ENCODE measurements around the gene FCER1G. TPM values are rescaled to one million over a fixed set of nuclear protein-coding genes. Genes with fewer than 3 reads are reported as not detected.

FCER1G gene
- total and polyA plus RNA-seq, 4 donors = 14.5 to 18.7 (median 16.7) TPM

DNA sequence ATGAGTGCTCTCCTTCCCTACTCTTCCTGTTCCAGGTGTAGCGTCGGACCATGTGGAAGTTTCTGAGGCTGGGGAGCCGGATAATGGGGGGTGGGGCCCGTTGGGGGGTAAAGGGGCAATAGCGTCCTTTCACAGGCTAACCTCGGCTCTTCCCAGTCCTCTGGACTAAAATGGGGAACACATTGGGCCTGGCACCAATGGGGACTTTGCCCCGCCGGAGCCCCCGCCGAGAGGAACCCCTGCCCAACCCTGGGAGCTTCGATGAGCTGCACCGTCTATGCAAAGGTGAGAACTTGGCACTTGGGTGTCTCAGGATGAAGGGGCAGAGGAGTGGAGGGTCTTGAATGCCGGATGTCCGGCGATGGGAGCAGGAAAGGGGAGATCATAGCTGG lies 11.2 kb downstream of the FCER1G start:
- Histone ChIP-seq H3K4me1 (ENCODE audit: control insufficient read depth, insufficient read depth, low read length) (peaks cover 27% of the 10 kb centered on the region), H3K4me3 (ENCODE audit: low read depth, low read length) (peak overlapping the region; percentile 78), H3K9me3 (ENCODE audit: control insufficient read depth, insufficient read depth, low read length) (no peaks in the 10 kb centered on the region), H3K36me3 (ENCODE audit: control insufficient read depth, insufficient read depth, low read length) (peaks cover 36% of the 10 kb centered on the region), H3K27me3 (ENCODE audit: control insufficient read depth, insufficient read depth, low read length) (no peaks in the 10 kb centered on the region), H3K27ac (ENCODE audit: low read depth, low read length) (peak overlapping the region; percentile 68)
- DNase-seq (ENCODE audit: low read depth in 4 of 6, low spot score in 6 of 6) = peak in 1 of 6 donors; percentile 35
- WGBS (ENCODE audit: insufficient coverage) = 4% methylated on average over 9 of the region's 15 CpGs

DNA sequence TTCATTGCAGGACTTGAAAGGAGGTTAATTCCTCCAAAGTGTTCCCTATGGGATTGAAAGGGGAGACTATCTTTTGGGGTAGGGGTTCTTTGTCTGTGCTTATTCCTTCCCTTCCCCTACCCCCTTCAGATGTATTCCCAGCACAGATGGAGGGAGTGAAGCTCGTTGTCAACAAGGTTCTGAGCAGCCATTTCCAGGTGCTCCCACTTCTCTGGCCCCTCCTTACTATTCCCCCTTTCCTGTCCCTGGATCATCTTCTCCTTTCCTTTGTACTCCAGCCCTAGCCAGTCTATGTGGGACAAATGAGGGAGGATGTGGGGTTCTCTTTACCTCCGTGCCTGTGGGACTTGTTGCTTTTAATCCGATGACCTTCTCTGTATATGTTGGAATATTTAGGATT lies 11.7 kb downstream of the FCER1G start:
- 80% methylated on average over 2 of the region's 3 CpGs for WGBS (ENCODE audit: insufficient coverage)
- H3K27ac ChIP-seq (ENCODE audit: low read depth, low read length) = peak overlapping the region; percentile 44

DNA sequence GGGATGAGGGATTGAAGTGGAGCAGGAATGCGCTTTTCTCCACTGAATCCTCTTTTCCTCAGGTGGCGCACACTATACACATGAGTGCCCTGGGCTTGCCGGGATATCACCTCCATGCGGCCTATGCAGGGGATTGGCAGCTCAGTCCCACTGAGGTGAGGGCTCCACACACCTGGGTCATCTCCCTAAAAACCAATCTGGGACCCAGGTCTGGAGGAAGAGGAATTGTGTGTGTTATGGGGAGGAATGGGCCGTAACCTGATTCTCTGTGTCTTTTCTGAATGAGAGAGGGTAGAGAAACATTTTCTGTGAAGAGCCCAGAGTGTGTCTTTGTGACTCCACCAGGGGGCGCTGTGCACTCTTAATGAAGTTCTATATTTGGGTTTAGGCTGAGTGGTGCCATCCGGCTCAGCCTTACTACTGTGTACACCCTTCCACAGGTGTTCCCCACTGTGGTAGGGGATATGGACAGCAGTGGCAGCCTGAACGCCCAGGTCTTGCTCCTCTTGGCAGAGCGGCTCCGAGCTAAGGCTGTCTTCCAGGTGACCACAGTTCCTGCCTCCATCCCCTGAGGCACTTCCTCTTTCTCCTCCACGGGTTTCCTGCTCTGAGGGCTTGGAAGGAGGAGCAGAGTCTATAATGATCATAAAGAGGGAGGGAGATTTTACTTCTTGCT lies 12.2 kb downstream of the FCER1G start:
- Histone ChIP-seq H3K36me3 (ENCODE audit: control insufficient read depth, insufficient read depth, low read length) (peaks cover 36% of the 10 kb centered on the region), H3K4me3 (ENCODE audit: low read depth, low read length) (peak overlapping the region; percentile 78), H3K27me3 (ENCODE audit: control insufficient read depth, insufficient read depth, low read length) (no peaks in the 10 kb centered on the region), H3K4me1 (ENCODE audit: control insufficient read depth, insufficient read depth, low read length) (peaks cover 27% of the 10 kb centered on the region), H3K27ac (ENCODE audit: low read depth, low read length) (peak overlapping the region; percentile 44), H3K9me3 (ENCODE audit: control insufficient read depth, insufficient read depth, low read length) (no peaks in the 10 kb centered on the region)
- peak; percentile 52 to 94 (median 70) for DNase-seq (ENCODE audit: low read depth in 4 of 6, low spot score in 6 of 6)
- 68% methylated on average over 8 of the region's 11 CpGs for WGBS (ENCODE audit: insufficient coverage)

More for the DNA sequence above, 11.7 kb downstream of the FCER1G start:
- peak in 2 of 6 donors; percentile 19 to 37 for DNase-seq (ENCODE audit: low read depth in 4 of 6, low spot score in 6 of 6)
- H3K36me3 ChIP-seq (ENCODE audit: control insufficient read depth, insufficient read depth, low read length) = peaks cover 36% of the 10 kb centered on the region
- H3K4me3 ChIP-seq (ENCODE audit: low read depth, low read length) = peak overlapping the region; percentile 78
- H3K4me1 ChIP-seq (ENCODE audit: control insufficient read depth, insufficient read depth, low read length) = peaks cover 27% of the 10 kb centered on the region
- H3K27me3 ChIP-seq (ENCODE audit: control insufficient read depth, insufficient read depth, low read length) = no peaks in the 10 kb centered on the region
- no peaks in the 10 kb centered on the region for H3K9me3 ChIP-seq (ENCODE audit: control insufficient read depth, insufficient read depth, low read length)

DNA sequence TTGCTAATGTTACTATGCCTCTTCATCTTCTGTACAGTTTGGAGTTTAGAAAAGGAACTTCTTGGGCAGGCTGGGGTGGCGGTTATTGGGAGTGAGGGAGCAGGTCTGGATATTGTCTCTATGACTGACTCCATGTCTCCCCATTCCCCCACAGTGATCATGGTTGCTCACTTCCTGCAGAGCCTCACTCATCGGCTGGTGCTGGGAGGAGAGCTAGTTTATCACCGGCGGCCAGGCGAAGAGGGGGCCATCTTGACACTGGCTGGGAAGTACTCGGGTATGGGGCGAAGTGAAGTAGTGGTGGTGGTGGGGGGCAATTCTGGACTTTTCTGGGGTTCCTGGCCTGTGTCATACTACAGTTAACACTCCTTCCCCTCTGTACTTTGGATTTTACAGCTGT lies 12.9 kb downstream of the FCER1G start:
- no peaks in the 10 kb centered on the region for H3K27me3 ChIP-seq (ENCODE audit: control insufficient read depth, insufficient read depth, low read length)
- peaks cover 36% of the 10 kb centered on the region for H3K36me3 ChIP-seq (ENCODE audit: control insufficient read depth, insufficient read depth, low read length)
- WGBS (ENCODE audit: insufficient coverage) = no CpG with 5 or more reads among the region's 7 CpGs
- no peak overlapping the region for H3K27ac ChIP-seq (ENCODE audit: low read depth, low read length)
- peaks cover 27% of the 10 kb centered on the region for H3K4me1 ChIP-seq (ENCODE audit: control insufficient read depth, insufficient read depth, low read length)
- DNase-seq (ENCODE audit: low read depth in 4 of 6, low spot score in 6 of 6) = no peak
- no peaks in the 10 kb centered on the region for H3K9me3 ChIP-seq (ENCODE audit: control insufficient read depth, insufficient read depth, low read length)
- H3K4me3 ChIP-seq (ENCODE audit: low read depth, low read length) = no peak overlapping the region

DNA sequence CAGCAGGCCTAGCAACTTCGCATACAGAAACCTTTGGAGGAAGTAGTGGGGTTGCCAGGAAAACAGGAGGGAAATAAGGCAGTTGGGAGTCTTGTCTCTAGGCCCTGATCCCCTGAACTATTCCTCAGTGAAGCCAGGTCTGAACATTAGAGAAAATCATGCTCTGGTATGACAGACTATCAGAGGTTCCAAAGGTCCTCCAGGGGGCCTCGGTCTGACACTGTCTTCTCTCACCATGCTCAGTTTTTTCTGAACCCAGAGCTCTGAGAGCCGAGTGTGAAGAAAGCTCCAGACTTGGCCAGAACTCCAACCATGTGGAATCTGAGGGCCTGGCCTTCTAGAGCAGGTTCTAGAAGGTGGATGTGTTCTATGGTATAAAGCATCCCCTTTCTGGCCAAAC lies 14.8 kb downstream of the FCER1G start:
- Histone ChIP-seq H3K4me3 (ENCODE audit: low read depth, low read length) (no peak overlapping the region), H3K36me3 (ENCODE audit: control insufficient read depth, insufficient read depth, low read length) (peaks cover 36% of the 10 kb centered on the region), H3K4me1 (ENCODE audit: control insufficient read depth, insufficient read depth, low read length) (peaks cover 27% of the 10 kb centered on the region), H3K9me3 (ENCODE audit: control insufficient read depth, insufficient read depth, low read length) (no peaks in the 10 kb centered on the region), H3K27ac (ENCODE audit: low read depth, low read length) (no peak overlapping the region), H3K27me3 (ENCODE audit: control insufficient read depth, insufficient read depth, low read length) (no peaks in the 10 kb centered on the region)
- DNase-seq (ENCODE audit: low read depth in 4 of 6, low spot score in 6 of 6) = no peak
- WGBS (ENCODE audit: insufficient coverage) = 87% methylated on average over 3 of the region's 3 CpGs

DNA sequence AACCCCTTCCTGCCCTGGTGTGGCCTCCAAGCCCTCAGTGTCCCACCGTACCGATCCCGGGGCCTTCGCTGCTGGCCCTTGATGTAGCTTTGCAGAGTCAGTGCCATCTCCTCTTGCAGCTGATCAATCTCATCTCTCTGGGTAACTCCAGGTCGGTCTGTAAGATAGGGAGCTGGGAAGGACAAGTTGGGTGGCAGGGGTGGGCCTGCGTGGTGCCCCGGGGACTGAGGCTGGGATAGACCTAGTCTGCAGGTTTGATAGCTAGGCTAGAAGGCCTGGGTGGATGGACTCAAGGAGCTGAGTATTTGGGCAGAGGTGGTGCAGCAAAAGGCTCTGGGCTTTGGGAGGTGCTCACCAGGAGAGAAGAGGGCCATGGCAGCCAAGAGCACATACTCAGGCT lies 15.7 kb downstream of the FCER1G start:
- Histone ChIP-seq H3K27ac (ENCODE audit: low read depth, low read length) (no peak overlapping the region), H3K27me3 (ENCODE audit: control insufficient read depth, insufficient read depth, low read length) (no peaks in the 10 kb centered on the region), H3K4me1 (ENCODE audit: control insufficient read depth, insufficient read depth, low read length) (peaks cover 22% of the 10 kb centered on the region), H3K4me3 (ENCODE audit: low read depth, low read length) (no peak overlapping the region), H3K36me3 (ENCODE audit: control insufficient read depth, insufficient read depth, low read length) (peaks cover 36% of the 10 kb centered on the region), H3K9me3 (ENCODE audit: control insufficient read depth, insufficient read depth, low read length) (no peaks in the 10 kb centered on the region)
- no peak for DNase-seq (ENCODE audit: low read depth in 4 of 6, low spot score in 6 of 6)
- 96% methylated on average over 6 of the region's 7 CpGs for WGBS (ENCODE audit: insufficient coverage)

DNA sequence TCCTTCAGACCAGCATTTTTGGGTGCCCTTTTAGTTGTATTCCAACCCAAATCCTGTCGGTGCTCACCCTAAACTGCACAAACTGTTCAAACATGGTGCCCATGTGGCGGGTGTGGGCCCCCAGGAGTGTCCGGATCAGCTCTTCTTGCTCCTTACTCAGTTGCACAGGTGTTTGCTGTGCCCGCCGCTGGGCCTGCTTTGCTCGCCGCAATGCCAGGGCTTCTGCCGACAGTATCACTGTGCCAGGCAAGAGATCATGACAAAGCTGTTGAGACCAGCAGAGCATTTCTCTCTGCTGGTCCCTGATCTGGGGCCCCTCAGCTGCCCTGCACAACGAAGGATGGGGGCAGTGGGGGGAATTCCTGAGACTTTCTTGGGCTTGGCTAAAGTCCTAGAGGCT lies 18.0 kb downstream of the FCER1G start:
- no peak for DNase-seq (ENCODE audit: low read depth in 4 of 6, low spot score in 6 of 6)
- no peak overlapping the region for H3K4me3 ChIP-seq (ENCODE audit: low read depth, low read length)
- H3K27ac ChIP-seq (ENCODE audit: low read depth, low read length) = no peak overlapping the region
- H3K4me1 ChIP-seq (ENCODE audit: control insufficient read depth, insufficient read depth, low read length) = peaks cover under 1% of the 10 kb centered on the region
- WGBS (ENCODE audit: insufficient coverage) = 95% methylated on average over 8 of the region's 9 CpGs
- peaks cover 30% of the 10 kb centered on the region for H3K36me3 ChIP-seq (ENCODE audit: control insufficient read depth, insufficient read depth, low read length)
- no peaks in the 10 kb centered on the region for H3K9me3 ChIP-seq (ENCODE audit: control insufficient read depth, insufficient read depth, low read length)
- no peaks in the 10 kb centered on the region for H3K27me3 ChIP-seq (ENCODE audit: control insufficient read depth, insufficient read depth, low read length)

DNA sequence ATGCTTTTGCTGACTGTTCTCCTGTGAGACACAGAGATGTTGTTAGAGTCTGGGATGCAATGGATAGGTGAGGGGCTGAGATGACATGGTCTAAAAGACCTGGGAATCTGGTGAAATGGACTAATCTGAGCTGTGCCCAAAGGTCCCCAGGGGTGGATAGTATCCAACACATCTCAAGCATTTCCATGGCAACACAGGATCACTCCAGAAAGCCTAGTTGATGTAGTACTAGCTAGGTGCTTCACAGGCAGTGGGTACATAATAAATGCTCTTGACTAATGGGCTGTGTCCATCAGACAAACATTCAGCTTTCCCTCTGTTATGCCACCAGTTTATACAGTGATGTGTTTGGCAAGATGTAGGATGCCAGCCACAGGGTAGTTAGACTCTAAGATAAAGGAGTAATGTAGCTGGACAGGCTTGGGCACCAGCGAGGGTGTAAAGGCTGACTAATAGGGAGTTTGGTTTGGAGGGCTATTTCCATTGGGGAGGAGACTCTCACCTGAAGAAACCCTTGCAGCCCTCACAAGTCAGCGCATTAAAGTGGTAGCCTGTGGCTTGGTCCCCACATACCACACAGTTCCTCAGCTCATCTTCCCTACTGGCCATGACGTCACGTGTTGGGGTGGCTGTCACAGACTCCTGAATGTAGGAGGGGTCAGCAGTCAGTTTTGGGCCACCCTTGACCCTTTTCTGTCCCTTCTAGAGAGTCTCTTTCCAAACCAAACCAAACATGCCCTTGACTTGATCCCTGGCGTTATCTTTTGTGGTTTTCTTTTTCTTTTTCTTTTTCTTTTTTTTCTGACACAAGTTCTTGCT lies 21.1 kb downstream of the FCER1G start:
- WGBS (ENCODE audit: insufficient coverage) = 100% methylated on average over 1 of the region's 5 CpGs
- Histone ChIP-seq H3K27me3 (ENCODE audit: control insufficient read depth, insufficient read depth, low read length) (no peaks in the 10 kb centered on the region), H3K9me3 (ENCODE audit: control insufficient read depth, insufficient read depth, low read length) (no peaks in the 10 kb centered on the region), H3K4me3 (ENCODE audit: low read depth, low read length) (no peak overlapping the region), H3K36me3 (ENCODE audit: control insufficient read depth, insufficient read depth, low read length) (peaks cover under 1% of the 10 kb centered on the region), H3K27ac (ENCODE audit: low read depth, low read length) (no peak overlapping the region), H3K4me1 (ENCODE audit: control insufficient read depth, insufficient read depth, low read length) (no peaks in the 10 kb centered on the region)
- DNase-seq (ENCODE audit: low read depth in 4 of 6, low spot score in 6 of 6) = peak in 1 of 6 donors; percentile 16

DNA sequence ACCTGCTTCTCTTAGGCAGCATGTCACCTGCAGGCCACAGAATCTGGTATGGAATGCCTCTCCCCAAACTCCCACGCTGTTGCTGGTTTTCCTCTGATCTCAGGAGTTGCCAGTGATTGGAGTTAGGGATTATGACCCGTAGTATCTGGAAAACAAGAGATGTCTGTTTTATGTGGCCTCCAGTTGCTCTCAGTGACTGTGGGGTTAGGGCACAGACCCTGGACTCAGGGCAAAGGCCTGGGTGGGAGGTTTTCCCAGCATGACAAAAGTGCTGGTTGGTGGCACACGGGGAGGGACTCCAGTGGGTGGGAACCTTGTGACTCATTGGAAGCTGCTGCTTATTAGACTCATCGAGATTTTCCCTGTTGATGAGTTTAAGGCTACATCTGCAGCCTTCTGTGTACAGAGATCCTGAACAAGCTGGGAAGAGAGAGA lies 23.0 kb downstream of the FCER1G start, which contains the start of gene NR1I3:
TSS of gene NR1I3 (minus strand) at position 165 of the 435 bp plus-strand sequence. CDS start 1,638 bp downstream, outside the sequence.
- Histone ChIP-seq H3K4me1 (ENCODE audit: control insufficient read depth, insufficient read depth, low read length) (no peaks in the 10 kb centered on the region), H3K9me3 (ENCODE audit: control insufficient read depth, insufficient read depth, low read length) (no peaks in the 10 kb centered on the region), H3K36me3 (ENCODE audit: control insufficient read depth, insufficient read depth, low read length) (no peaks in the 10 kb centered on the region), H3K27ac (ENCODE audit: low read depth, low read length) (no peak within 1 kb of the TSS), H3K27me3 (ENCODE audit: control insufficient read depth, insufficient read depth, low read length) (no peaks in the 10 kb centered on the region), H3K4me3 (ENCODE audit: low read depth, low read length) (no peak within 1 kb of the TSS)
- DNase-seq (ENCODE audit: low read depth in 4 of 6, low spot score in 6 of 6) = no peak
- 63% methylated on average over 3 of the region's 4 CpGs for WGBS (ENCODE audit: insufficient coverage)

All from spinal cord (tissue), 10 donors.